CD4-positive, alpha-beta T cell treated with Interleukin-4 for 1 hour (primary cell): ENCODE results near the gene VGLL1.
A peak's percentile ranks its signal among the peaks of the same experiment; 100 is the strongest.

ENCODE experiments used
- DNase-seq, 2 donors: peaks; one replicate each; pipeline ENCODE4 v3.0.0-alpha.2; 2020 to 2022

Gene VGLL1, protein sequence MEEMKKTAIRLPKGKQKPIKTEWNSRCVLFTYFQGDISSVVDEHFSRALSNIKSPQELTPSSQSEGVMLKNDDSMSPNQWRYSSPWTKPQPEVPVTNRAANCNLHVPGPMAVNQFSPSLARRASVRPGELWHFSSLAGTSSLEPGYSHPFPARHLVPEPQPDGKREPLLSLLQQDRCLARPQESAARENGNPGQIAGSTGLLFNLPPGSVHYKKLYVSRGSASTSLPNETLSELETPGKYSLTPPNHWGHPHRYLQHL

DNA sequence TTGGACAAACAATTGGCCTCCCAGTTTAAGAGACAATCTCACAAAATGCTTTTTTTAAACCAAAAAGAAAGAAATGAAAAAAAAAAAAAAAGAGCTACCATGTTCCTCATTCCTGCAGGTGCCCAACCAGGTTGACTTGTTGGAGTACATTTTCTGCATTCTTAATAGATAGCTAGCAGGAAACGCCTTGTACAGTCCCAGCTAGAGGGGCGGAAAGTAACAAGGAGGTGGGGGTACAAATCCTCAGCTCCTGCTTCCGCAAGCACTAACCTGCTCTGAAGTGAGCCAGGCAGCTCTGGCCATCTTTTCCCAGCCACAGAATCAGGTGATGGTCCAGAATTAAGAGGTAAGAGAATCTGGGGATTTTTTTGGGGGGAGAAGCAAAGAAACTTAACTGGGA lies at the start of gene VGLL1:
VGLL1 (plus strand) TSS at position 265 of the 400 bp plus-strand sequence. CDS start 3,806 bp downstream, outside the sequence.
- DNase-seq, result no peak

DNA sequence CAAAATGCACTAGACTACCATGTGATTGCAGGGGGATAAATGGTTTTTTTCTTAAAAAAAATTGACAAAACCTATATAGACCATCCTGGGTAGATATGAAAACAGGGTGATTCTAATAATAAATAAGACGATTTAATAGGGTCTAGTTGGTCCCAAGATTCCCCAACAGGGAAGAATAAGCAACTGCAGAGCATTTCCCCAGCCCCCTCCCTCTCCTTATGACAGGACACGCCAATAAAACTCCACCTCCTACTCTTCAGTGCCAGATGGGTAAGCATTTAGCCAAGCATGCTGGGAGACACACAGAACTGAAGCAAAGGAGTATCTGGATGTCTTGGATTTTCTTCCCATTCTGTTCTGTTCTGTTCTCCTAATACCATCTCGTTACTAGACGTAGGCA lies 44.4 kb upstream of the VGLL1 start, which contains the start of gene BRS3:
BRS3 (plus strand) TSS at position 301 of the 400 bp plus-strand sequence. CDS start 168 bp downstream, outside the sequence.
- DNase-seq, result no peak

DNA sequence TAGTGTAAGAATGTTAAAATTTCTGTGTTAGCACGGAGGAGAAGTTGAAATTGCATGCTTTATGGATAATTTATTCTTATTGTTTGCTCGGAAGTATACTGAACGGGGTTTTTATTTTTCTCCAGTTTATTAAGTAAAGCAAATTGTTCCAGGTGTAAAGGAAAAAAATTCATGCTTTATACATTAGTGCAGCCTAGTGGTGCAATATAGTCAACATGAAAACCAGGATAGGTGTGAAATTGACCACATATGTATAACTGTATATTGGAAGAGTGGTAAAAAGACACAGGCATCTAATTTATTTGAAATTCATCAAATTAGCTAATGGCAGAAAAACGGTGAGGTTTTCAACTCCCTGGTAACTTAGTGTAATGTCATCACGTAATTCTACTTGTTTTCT lies 43.3 kb upstream of the VGLL1 start:
- DNase-seq, result no peak

DNA sequence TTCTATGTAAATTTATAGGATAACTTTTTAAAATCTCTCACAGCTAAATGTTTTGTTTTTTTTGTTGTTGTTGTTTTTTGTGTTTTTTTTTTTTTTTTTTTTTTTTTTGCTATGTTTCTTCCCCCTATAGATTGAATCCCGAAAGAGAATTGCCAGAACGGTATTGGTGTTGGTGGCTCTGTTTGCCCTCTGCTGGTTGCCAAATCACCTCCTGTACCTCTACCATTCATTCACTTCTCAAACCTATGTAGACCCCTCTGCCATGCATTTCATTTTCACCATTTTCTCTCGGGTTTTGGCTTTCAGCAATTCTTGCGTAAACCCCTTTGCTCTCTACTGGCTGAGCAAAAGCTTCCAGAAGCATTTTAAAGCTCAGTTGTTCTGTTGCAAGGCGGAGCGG lies 40.2 kb upstream of the VGLL1 start:
- DNase-seq, result no peak

DNA sequence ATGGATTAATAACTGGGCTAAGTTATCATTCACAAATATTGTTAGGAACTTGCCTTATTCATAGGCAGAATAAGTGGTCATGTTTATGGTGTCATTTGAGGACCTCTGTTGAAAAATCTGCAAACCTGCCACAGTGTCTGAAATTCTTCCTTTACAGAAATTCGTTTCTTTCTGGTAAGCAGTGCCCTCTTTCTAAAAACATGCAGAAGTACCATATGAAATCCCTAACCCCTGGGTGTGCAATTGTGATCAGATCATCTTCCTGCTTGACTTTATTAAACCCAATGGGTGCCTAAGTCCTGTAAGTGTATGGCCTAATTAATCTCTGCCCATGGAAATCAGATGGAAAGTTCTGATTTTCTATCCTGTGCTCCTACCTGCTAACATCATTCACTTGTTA lies 39.0 kb upstream of the VGLL1 start:
- DNase-seq, result no peak

DNA sequence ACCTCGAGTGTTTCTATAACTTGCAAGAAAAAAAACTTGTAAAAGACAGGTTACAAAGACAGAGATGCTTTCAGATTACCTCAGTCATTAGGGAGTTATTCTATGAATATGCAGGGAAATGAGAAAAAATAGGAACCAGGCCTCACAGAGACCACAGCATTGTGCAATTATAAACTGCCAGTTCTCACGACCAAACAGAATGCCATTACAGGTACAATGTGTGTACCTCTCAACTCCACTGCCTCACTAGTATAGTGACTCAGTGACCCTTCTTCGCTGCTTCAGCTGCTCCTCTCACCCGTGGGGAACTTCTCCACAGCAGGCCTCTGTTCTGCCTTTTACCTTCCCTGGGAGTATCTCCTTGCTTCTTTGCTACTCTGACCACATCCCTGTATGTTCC lies 37.0 kb upstream of the VGLL1 start:
- DNase-seq, result no peak

DNA sequence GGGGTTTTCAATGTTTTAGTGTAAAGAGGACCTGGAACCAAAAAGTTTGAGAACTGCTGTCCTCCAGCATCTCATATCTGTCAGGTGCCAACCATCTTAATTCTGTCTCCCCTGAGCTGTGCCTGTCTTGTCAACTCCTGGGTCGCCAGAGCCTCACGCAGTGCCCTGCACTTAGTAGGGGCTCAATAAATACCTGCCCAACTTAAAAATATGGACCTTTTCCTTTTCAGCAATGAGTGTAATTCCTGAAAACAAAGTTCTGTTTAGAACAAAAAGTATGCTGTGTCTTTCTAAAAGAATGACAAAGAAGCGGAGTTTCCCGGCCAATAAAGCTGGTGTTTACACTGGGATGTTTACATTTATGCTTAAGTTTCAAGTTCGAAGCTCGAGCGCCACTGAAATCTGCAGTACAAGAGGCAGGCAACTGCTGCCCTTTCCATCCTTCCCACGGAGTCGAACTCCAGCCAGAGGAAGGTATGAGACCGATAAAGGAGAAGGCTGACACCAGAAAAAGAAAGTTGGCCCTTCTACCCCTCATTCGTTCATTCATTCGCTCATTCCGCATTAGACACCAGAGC lies 35.7 kb upstream of the VGLL1 start:
- DNase-seq, result no peak

DNA sequence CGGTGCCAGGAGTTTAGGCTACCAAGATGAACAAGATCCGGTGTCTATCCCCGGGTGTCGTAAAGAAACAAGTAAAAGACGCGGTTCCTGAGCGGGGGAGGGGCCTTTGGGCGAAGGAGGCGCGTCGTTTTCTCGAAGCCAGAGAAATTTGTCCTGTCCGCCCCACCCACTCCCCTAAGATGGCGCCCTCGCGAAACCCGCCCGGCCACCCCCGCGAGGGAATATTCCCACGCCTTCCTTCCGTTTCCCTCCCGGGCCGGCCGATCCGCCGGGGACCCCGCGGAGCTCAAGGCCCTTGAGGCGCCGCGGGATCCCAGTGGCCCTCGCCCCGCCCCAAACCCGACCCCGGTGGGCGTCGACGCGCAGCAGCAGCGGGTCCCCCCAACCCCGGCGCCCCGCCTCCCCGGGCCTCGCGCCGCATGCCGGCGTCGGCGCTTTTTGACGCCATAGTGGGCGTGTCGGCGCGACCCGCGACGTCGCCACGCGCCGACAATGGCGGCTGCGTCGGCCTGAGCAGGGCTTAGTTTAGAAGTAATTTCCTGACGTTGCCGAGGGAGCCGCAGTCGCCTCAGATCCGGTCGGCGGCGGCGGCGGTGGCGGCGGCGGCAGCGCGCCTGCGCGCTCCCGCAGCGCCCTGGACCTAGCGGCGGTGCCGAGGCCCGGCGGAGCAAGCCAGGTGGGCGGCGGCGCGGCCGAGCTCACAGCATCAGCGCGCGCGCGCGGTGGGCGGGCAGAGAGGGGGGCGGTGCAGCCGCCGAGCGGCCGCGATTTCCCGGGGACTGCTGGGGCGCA lies 35.1 kb upstream of the VGLL1 start:
- peak; percentile 91 for DNase-seq

DNA sequence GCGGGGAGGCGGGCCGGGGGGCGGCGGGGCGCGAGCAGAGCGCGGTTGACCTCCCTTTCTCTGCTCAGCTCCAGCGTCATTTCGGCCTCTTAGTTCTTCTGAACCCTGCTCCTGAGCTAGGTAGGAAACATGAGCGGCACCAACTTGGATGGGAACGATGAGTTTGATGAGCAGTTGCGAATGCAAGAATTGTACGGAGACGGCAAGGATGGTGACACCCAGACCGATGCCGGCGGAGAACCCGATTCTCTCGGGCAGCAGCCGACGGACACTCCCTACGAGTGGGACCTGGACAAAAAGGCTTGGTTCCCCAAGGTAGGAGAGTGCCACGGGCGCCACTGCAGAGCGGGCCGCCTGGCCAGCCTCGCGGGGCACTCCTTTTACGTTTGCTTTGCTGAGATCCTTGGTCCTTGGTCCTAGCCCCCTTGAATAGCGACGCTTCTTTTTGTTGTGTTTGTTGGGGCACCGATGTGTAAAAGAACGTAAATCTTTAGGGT lies 34.4 kb upstream of the VGLL1 start, which contains the start of gene HTATSF1:
HTATSF1 (plus strand) TSS at position 37 of the 497 bp plus-strand sequence; CDS start at position 130, 93 bp downstream.
- DNase-seq, result no peak

DNA sequence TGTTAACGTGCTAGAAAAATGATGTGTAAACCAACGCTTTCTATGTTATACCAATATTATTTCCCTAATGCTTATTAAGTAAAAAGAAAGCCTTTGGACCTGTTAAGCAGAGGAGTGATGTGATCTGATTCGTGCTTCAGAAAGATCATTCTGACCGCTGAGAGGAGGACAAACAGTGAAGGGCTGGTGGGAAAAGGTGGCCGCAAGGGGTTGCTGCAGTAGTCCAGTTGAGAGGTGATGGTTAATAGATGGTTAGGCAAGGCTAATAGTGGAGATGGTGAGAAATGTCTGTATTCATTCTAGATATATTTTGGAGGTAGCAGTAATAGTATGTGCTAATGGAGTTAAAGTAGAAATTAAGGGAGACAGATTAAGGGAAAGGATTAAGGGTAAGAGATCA lies 12.9 kb upstream of the VGLL1 start:
- DNase-seq, result no peak

DNA sequence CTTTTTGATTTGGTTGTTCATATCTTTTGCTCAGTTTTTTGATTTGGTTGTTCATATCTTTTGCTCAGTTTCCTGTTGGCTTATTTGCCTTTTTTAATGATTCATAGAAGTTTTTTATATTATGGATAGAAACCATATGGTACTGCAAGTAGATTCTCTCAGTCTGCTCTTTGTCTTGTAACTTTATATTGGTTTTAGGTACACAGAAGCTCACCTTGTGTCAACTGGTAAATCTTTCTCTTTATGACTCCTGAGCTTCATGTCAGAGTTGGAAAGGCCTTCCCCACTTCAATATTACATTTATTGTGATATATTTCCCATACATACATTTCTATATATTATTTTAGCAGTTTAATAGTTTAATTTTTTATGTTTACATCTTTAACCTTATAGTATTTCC lies 8.2 kb upstream of the VGLL1 start:
- DNase-seq, result no peak

DNA sequence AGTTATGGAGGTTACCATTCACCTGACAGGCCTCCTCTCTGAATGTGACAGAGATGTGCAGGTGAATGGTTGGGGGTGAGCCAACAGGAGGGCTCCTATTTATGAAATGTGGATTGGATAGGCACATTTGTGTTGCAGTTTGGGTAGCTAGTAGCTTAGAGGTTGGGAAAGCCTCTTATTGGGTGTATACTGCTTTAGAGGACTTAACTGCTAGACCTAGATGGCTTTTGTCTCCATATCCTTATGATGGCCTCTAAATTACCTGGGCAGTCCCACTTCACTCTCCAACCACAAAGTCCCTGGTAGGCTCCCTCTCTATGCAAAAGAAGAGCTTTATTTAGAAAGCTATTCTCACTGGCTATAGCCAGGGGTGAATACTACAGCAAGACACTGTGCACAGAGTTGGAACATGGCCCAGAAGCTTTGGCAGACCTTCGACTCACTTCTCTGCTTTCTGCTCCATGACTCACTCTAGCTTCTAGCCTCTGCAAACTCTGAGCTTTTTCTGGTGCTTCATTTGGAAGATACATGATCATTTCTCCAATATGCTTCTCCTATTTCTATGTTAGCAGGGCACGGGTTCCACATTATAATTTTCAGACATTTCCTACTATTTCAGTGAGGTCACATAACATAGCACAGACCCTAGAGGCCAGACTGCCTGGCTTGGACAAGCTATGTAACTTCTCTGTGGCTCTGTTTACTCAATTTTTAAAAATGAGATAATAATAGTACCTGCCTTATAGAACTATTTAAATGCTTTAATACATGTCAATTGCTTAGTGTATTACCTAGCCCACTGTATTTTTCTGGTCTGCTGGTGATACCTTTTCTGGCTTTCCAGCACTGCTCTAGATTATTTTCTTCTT lies 6.0 kb upstream of the VGLL1 start:
- no peak for DNase-seq

DNA sequence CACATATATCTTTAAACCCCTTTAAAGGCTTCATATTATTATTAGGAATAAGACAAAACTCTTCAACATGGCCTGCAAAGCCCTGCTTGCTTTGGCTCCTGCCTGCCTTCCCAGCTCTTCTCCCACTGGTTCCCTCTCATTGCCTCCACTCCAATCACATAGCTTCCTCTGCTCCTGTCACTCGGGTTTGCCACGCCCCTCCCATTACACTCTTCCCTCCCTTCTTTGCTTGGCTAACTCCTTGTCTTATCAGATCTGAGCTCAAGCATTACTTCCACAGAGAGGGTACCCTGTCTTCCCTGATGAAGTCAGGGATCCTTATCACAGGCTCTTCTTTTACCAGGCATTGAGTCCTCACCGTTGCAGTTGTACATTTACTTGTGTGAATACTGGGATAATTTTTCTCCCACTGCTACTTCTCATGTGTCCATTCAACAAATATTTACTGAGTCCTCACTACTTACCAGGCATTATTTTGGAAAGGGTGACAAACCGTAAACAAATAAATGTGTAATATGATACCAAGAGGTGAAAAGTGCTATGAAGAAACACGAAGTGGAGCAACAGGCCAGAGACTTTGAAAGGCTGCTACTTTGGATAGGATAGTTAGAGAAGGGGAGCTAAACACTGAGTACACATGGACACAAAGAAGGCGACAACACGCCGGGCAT lies 3.2 kb upstream of the VGLL1 start:
- no peak for DNase-seq

DNA sequence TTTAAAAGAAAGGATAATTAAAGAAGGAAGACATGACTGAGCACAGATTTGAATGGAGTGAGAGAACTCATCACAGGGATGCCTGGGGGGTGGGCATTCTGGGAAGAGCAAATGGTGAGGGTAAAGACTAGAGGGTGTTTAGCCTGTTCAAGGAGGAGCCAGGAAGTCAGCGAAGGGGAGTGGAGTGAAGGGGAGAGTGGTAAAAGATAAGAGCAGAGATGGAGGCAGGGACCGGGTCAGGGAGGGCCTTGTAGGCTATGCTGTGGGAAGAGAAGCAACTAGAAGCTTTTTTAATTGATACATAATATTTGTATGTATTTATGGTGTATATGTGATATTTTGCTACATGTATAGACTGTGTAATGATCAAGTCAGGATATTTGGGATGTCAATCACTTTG lies 2.2 kb upstream of the VGLL1 start:
- no peak for DNase-seq

DNA sequence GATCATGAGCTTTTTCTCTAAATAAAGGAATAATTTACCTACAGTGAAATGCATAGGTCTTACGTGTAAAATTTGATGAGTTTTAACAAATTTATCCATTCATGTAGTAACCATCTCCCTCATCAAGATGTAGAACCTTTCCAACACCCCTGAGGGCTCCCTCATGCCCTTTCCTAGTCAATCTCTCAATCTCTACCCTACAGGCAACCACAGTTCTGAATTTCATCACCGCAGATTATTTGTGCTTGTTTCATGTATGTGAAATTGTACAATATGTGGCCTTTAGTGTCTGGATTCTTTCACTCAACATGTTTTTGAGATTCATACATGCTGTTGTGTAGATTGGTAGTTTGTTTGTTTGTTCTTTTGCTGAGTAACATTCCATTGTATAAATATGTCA lies 2.1 kb downstream of the VGLL1 start:
- no peak for DNase-seq

DNA sequence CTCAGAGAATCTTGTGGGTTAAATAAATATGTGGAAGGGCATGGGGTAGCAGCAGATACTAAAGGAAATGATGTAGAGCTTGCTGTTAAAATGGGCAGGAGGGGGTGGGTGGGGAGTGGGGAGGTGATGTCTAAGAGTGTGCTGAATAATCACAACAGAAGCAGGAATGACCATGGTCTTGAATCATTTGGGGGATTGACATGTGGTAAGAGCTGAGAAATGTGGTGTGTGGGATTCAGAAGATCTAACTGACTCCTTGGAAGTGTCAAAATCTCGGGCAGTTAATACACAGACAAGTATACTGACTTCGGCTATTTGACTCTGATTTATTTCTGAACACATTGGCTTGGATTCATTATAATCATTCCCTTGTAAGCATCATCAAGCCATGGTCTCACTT lies 6.8 kb downstream of the VGLL1 start:
- no peak for DNase-seq

DNA sequence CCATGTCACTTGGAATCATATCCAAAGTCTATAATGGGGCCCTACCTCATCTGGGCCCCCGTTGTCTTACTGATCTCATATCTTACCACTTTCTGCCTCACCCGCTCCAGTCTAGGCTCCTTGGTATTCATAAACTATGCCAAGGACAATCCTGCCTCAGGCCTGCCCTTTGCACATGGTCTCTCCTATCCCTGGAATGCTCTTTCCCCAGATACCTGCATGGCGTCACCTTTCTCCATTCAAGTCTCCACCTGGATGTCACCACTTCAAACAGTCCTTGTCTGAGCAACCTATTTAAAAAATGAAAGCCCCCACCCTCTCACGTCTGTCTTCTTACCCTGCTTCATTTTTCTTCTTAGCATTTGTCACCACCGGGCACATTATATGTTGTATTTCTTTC lies 8.2 kb downstream of the VGLL1 start:
- DNase-seq, result no peak

DNA sequence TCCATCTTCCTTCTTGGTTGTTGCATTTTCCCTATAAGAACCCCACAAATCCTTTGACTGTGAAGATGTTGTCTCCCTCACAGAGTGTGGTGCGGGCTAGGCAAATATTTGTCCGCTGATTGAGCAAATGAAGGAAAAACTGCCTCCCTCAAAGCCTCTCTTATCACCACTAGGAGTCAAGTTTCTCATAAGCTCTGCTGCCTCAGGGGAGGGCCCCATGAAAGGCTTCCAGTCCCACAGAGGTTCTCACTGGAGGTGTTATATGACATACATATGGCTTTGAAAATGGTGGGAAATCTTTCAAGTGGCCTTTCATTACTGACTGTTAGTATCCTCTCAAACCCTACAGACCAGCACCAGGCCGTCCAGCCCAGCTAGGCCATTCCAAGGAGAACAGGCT lies 9.3 kb downstream of the VGLL1 start:
- DNase-seq, result no peak

DNA sequence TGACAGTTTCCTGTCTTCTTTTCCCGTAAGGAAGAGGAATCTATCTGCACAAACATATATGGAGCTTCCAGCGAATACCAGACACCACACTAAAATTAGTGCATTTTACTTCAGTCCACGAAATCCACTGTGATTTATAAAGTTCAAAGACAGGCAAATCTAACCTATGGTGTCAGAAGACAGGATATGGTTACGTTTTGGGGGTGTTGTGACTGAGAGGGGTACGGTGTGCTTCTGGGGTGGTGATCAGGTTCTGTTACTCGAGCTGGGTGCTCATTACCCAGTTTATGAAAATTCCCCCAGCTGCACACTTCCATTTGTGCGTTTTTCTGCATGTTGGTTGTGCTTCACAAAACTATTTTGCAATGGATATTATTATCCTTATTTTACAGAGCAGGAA lies 10.3 kb downstream of the VGLL1 start:
- DNase-seq, result no peak

DNA sequence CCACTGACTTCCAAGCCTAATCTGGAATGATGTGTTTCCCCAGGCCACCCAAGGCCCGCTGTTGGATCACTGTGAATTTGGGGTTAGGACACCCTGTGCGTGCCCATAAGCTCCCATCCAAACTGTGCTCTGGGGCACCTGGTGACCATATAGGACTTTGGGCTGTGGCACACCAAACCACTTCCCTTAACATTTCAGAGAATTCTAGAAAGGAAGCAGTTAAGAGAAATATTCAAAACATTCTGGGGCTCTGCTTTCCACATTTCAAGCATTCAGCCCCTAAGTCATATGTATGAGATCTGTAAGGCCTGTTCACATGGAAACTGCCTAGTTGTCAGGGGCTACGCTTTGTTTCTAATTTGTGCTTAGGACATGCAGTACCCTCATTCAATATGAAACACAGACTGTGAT lies 14.4 kb downstream of the VGLL1 start:
- DNase-seq, result peak in 1 of 2 donors; percentile 37

DNA sequence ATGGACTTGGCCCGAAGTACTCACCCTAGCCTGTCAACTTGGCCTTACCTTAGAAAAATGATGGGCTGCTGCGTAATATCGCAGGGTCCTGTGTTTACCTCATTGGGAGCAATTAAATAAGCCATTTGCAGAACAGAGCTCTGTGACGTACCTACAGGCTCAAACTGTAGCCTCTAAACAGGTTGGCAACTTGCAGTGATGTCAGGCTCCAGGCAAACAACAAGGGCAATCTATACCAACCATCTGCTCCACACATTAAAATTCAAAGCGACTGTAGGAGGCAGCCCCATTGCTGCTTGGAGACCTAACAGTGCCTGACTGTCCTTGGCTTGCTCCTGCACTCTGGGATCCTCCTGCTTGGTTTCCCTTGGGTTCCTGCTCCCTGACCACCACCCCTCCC lies 17.2 kb downstream of the VGLL1 start:
- no peak for DNase-seq

DNA sequence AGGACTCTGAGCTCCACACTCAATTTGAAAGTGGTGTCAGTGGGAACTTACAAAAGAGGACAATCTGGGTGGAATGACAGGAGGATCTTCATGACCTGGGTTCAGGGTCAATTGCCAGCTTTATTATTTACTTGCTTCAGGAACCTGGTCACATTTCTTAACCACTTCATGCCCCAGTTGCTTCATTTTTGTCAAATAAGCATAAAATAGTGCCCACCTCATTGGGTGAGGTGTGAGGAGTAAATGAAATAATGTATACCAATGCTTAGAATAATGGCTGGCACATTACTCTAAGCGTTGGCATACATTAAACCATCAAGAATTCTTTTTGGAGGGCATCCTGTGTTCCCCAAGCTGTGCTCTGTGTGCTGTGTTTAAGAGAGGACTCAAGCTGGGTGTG lies 19.4 kb downstream of the VGLL1 start:
- no peak for DNase-seq
